ENCODE data around the gene TMEM100.

The TMEM100 gene

GRCh38 chr17:55722742-55723487 is at the start of gene TMEM100:
Gene TMEM100, minus strand, starts transcription at chr17:55722864. Its CDS starts 1,794 bp downstream, at chr17:55721070.
- DNase-seq (ENCODE audit: low read depth in 1 of 2, low spot score in 1 of 2), result no peak

GRCh38 chr17:55772086-55772485 is 49.4 kb upstream of the TMEM100 start:
- DNase-seq (ENCODE audit: low read depth in 1 of 2, low spot score in 1 of 2), result no peak

DNA sequence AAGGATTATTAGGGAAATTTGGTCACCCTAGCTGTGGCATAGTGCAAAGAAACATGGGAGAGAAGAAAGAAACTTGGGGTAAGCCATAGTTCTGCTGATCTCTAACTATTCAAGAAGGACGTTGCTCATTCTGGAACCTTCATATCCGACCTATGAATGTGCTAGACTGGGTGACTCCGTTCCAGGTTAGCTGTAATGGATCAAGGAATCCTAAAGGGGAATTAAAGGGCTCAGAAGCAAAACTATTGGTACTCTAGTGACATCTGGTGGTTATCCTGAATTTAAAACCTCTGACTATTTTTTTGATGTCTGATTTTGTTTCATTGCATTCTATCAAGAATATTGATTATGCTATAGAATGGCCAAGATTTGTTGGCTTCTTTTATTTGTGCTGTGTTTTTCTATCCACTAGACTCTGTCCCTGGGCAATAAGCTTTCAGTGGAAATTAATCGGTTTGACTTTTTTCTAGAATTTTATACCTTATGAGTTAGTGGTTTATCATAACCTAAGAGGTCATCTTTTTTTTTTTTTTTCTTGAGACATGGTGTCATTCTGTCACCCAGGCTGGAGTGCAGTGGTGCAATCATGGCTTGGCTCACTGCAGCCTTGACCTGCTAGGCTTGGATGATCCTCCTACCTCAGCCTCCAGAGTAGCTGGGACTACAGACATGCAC is 47.7 kb upstream of the TMEM100 start:
- DNase-seq (ENCODE audit: low read depth in 1 of 2, low spot score in 1 of 2), result no peak

GRCh38 chr17:55769625-55770000 is 46.9 kb upstream of the TMEM100 start:
- no peak for DNase-seq (ENCODE audit: low read depth in 1 of 2, low spot score in 1 of 2)

GRCh38 chr17:55768936-55769624 is 46.4 kb upstream of the TMEM100 start:
- no peak for DNase-seq (ENCODE audit: low read depth in 1 of 2, low spot score in 1 of 2)

DNA sequence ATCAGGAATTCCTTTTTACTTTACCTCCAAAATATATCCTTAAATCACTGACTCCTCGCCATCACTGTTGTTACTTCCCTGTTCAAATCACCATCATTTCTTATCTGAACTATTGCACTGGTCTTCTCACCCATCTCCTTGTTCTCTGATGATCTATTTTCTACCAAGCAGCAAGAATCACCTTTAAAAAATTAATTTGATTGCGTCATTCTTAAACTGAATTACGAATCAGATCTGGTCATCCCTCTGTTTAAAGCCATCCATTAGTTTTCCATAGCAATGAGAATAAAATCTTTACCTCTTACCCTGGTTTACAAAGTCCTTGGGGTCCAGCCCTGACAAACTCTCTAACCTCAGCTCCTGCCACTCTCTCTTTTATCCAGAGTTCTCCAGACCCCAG is 42.8 kb upstream of the TMEM100 start:
- no peak for DNase-seq (ENCODE audit: low read depth in 1 of 2, low spot score in 1 of 2)

- no peak for DNase-seq (ENCODE audit: low read depth in 1 of 2, low spot score in 1 of 2)
These were observed 41.9 kb upstream of the TMEM100 start for GRCh38 chr17:55764610-55765009.

- no peak for DNase-seq (ENCODE audit: low read depth in 1 of 2, low spot score in 1 of 2)
These were observed 41.2 kb upstream of the TMEM100 start for GRCh38 chr17:55763856-55764255.

DNA sequence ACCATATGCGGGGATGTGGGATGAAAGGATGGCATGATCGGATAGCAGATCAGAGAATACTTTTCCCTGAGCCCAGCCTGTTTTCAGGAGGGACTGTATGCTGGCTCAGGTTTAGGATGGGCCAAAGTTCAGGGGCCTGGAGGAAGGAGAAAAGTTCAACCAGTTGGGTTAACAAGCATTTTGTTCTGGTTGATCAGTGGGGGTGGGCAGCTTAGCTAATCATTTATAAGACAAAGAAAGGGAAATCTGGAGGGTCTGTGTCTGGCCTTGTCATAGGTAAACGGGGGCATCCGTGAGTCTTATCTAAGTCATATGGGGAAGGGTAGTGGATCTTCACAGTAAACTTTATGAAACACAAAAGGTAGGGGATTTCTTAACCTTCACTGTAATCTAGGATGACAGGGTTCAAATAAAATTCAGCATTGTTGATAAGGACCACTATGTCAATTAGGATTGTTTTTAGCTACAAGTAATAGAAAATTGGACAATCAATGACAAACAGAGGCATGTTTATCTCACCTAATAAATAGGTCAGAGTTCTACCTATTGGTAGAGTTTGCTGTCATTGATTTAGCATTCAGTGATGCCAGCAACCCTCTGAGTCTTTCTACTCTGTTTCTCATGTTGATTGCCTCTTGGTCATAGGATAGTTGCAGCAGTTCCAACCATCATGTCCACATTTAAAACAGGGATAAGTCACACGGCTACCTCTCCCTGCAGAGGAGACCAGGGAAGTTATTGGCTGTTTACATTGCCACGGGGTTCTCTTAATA is 39.6 kb upstream of the TMEM100 start:
- no peak for DNase-seq (ENCODE audit: low read depth in 1 of 2, low spot score in 1 of 2)

- DNase-seq (ENCODE audit: low read depth in 1 of 2, low spot score in 1 of 2), result no peak
These were observed 38.1 kb upstream of the TMEM100 start for GRCh38 chr17:55760643-55761355.

DNA sequence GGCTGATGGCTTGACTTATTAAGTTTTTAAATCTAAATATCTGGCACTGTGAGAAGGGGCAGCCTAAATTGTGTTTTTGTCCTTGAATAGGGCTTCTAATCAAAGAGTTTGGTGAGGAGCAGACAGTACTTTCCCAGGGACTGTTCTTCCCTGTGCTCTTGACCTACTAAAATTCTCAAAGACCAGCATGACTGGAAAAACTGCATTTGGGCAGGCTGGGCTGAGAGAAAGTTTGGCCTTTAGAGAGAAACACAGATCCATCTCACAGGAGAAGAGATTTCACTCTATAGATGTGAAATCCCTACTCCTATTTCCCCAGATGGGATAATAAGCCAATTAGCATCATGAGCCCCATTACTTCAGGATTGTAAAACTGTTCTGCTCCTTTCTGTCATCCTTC is 35.5 kb upstream of the TMEM100 start:
- no peak for DNase-seq (ENCODE audit: low read depth in 1 of 2, low spot score in 1 of 2)

- DNase-seq (ENCODE audit: low read depth in 1 of 2, low spot score in 1 of 2), result no peak
These were observed 35.0 kb upstream of the TMEM100 start for GRCh38 chr17:55757659-55758058.

DNA sequence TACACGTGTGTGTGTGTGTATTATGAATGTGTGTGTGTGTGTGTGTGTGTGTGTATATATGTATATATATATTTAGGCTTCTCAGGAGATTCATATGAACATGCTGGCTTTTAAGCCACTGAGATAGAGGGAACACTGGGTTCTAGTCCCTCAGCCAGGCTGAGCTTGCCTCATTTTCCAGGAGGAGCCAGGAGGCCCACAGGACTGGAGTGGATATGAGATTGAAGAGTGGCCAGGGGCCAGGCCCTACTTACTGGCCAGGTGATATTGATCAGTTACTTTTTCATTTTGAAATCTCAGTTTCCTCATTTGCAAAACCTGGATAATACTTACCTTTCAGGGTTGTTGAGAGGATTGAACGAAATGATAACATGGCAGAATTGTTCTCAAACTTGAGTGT is 34.0 kb upstream of the TMEM100 start:
- no peak for DNase-seq (ENCODE audit: low read depth in 1 of 2, low spot score in 1 of 2)

DNA sequence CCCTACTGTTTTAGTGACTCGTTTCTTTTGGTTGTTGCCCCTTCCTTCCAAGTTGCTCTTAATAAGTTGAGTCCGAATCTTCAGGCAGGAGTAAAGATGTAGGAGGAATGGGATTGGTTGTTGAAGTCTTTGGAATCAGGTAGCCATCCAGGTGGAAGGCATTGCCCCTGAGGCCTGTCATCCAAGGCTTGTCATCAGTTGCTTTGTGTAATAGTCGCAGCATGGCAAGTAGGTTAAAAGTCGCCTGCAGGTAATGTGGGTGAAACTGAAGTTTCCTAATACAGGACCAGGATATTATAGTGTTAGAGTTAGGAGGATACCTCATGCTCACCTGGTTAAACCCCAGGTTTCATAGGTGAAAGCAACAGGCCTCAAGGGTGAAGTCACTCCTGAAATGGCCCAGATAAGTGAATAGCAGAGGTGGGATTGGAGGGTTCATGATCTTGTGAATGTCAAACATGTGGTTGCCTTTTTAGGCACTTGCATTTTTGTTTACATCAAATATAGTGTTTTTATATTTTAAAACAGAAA is 29.1 kb upstream of the TMEM100 start:
- no peak for DNase-seq (ENCODE audit: low read depth in 1 of 2, low spot score in 1 of 2)

DNA sequence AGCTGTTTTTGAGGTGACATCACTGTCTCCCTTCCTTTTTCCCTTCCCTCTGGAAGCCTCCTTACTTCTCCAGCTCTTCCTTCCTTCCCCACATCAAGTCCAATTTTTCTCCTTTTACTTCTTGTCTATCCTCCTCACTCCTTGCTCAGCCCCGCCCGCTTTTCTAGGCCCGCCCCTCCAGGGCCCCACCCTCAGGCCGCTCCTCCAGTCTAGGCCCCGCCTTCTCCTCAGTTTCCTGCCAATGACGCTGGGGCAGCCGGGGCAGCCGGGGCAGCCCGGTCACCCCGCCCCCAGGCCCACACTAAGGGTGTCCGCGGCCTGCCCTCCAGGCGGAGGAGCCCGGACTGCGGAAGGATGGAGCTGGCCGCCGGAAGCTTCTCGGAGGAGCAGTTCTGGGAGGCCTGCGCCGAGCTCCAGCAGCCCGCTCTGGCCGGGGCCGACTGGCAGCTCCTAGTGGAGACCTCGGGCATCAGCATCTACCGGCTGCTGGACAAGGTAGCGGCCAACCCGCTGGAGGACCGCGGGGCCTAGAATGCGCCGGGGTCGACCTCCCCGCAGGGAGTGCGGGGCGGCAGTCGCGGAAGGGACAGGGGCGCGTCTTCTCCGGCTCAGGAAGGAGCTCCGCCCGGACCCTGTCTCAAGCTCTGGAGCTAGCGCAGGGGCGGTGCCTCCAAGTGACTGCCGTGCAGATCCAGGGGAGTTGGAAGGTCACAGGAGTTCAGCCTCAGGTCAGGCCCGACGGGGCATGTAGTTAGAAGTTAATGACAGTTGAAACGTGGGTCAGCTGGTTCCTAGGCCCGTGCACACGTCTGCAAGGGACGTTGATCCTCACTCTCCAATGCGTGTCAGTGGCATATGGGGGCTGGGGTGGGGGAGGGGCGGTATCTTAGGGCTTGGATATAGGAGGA is 28.3 kb upstream of the TMEM100 start, which contains the start of gene PCTP:
Gene PCTP, plus strand, starts transcription at position 302 of the 908 bp plus-strand sequence. Its CDS starts 53 bp downstream, at position 355.
- DNase-seq (ENCODE audit: low read depth in 1 of 2, low spot score in 1 of 2), result peak; percentile 51 to 59

- DNase-seq (ENCODE audit: low read depth in 1 of 2, low spot score in 1 of 2), result no peak
These were observed 27.3 kb upstream of the TMEM100 start for GRCh38 chr17:55749985-55750384.

GRCh38 chr17:55748841-55749240 is 26.2 kb upstream of the TMEM100 start:
- no peak for DNase-seq (ENCODE audit: low read depth in 1 of 2, low spot score in 1 of 2)

DNA sequence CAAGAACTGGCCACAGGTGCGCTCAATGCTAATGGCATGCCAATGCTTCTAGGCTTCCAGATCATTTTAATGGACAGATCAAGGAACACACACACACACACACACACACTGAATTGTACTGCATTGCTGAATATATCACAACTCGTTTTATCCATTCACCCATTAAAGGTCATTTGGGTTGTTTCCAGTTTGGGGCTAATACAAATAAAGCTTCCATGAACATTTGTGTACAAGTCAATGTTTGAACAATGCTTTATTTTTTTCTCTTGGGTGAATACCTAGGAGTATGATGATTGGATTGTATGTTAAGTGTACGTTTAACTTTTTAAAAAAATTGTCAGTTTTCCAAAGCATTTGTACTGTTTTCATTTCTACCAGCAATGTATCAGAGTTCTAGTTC is 24.5 kb upstream of the TMEM100 start:
- DNase-seq (ENCODE audit: low read depth in 1 of 2, low spot score in 1 of 2), result no peak

GRCh38 chr17:55746466-55746865 is 23.8 kb upstream of the TMEM100 start:
- DNase-seq (ENCODE audit: low read depth in 1 of 2, low spot score in 1 of 2), result no peak
